Kidney (tissue), 14 donors: ENCODE results near the gene PTPRG. TPM values are rescaled to one million over a fixed set of nuclear protein-coding genes. Genes with fewer than 3 reads are reported as not detected.

Experiments used
- DNase-seq, 5 donors: peaks; one replicate each; pipeline ENCODE4 v3.0.0-alpha.2; 2013 to 2020
- FAIRE-seq: peaks from 2 replicates; lab custom pipeline; 2012; peaks lifted over from hg19 to GRCh38; lab: Jason Lieb, UNC
- H3K27ac ChIP-seq, 2 donors: one replicate each; pipeline ENCODE4 v1.7.0; 2013; ENCODE audit warnings: low read depth in 2 of 2, low read length in 2 of 2, inconsistent platforms in 1 of 2
- H3K27me3 ChIP-seq: one replicate; pipeline ENCODE4 v1.7.1; 2013; ENCODE audit warnings: low read length, inconsistent platforms; ENCODE audit not compliant: control insufficient read depth, insufficient read depth
- H3K36me3 ChIP-seq, 3 donors: one replicate each; pipeline versions ENCODE4 v1.7.0 to v1.7.1; 2013; ENCODE audit warnings: low read length in 3 of 3, control low read depth in 1 of 3, inconsistent platforms in 1 of 3; ENCODE audit not compliant: insufficient read depth in 3 of 3, control insufficient read depth in 2 of 3
- H3K4me1 ChIP-seq, 3 donors: one replicate each; pipeline versions ENCODE4 v1.7.0 to v1.7.1; 2013; ENCODE audit warnings: low read length in 3 of 3, inconsistent platforms in 1 of 3, low read depth in 1 of 3; ENCODE audit not compliant: control insufficient read depth in 2 of 3, insufficient read depth in 2 of 3
- H3K4me3 ChIP-seq, 3 donors: one replicate each; pipeline versions ENCODE4 v1.7.0 to v1.8.1; 2013; ENCODE audit warnings: low read length in 3 of 3, control low read depth in 1 of 3, inconsistent platforms in 1 of 3
- H3K9ac ChIP-seq, 3 donors: one replicate each; pipeline versions ENCODE4 v1.7.0 to v1.7.1; 2013; ENCODE audit warnings: low read length in 3 of 3, control low read depth in 1 of 3, inconsistent platforms in 1 of 3
- H3K9me3 ChIP-seq, 3 donors: one replicate each; pipeline versions ENCODE4 v1.7.0 to v1.7.1; 2013; ENCODE audit warnings: low read length in 3 of 3, control low read depth in 1 of 3, inconsistent platforms in 1 of 3; ENCODE audit not compliant: control insufficient read depth in 2 of 3, insufficient read depth in 1 of 3
- CTCF ChIP-seq: IDR thresholded peaks from 3 replicates; pipeline ENCODE4 v1.5.1; 2012; ENCODE audit warnings: mild to moderate bottlenecking, moderate library complexity, borderline replicate concordance; ENCODE audit not compliant: insufficient read depth; ENCODE audit errors: extremely low read depth
- intact Hi-C: fragments of 100-400 bp; cut with DNase I; formaldehyde crosslinking; loops from one replicate; pipeline ENCODE4 v1.11.1; 2022
- polyA plus RNA-seq: library from polyadenylated mRNA; stranded (reverse); fragments of 350-450 nt; fragmentation: Illumina TruSeq; extraction: RNeasy Lipid Tissue Mini Kit (QIAGEN cat#74804); gene quantifications from one replicate; pipeline ENCODE4 v1.2.3, GENCODE V29; 2014; ENCODE audit warnings: low read depth, low replicate concordance; ENCODE audit not compliant: insufficient read depth
- total RNA-seq: library from RNA; stranded (reverse); fragmentation: NEBNext Ultra II Directional; extraction: Animal tissue kit (Norgen Biotek cat#: 25700); gene quantifications from one replicate; pipeline ENCODE4 v1.2.1, GENCODE V29; 2021
- donor health status: control.
- donor health status: control.
- donor health status: control.
- donor health status: control.
- donor health status: control.
- donor health status: DM: yes; HTN: yes; CAD: no.
- donor health status: Normal renal cell carcinoma (clear cell type).

The PTPRG gene
- total and polyA plus RNA-seq, 2 donors from 2014 or later: 9.2 to 154 TPM

- intact Hi-C loops: no loop called here
- H3K9me3 ChIP-seq: no peaks in the 10 kb centered on the region
- H3K4me3 ChIP-seq: no peak overlapping the region
- TF ChIP-seq CTCF: no peak
- H3K9ac ChIP-seq: no peak overlapping the region
- H3K27ac ChIP-seq: no peak overlapping the region
- FAIRE-seq (no peak), DNase-seq (no peak)
- H3K4me1 ChIP-seq: peaks cover 1 to 17% (median 10%) of the 10 kb centered on the region in 3 donors
- no peaks in the 10 kb centered on the region for H3K36me3 ChIP-seq
- H3K27me3 ChIP-seq: no peaks in the 10 kb centered on the region
These were observed 233.6 kb downstream of the PTPRG start for GRCh38 chr3:61794961-61795360.

- Histone ChIP-seq H3K9me3 (no peaks in the 10 kb centered on the region), H3K4me1 (peaks cover 0 to 11% (median 8%) of the 10 kb centered on the region in 3 donors), H3K9ac (no peak overlapping the region), H3K27me3 (no peaks in the 10 kb centered on the region), H3K27ac (no peak overlapping the region), H3K4me3 (no peak overlapping the region), H3K36me3 (no peaks in the 10 kb centered on the region)
- TF ChIP-seq CTCF: no peak
- intact Hi-C loops: no loop called here
- FAIRE-seq (no peak), DNase-seq (no peak)
These were observed 234.8 kb downstream of the PTPRG start for GRCh38 chr3:61796088-61796680.

GRCh38 chr3:61796911-61797310 is 235.5 kb downstream of the PTPRG start:
- peaks cover 0 to 11% (median 8%) of the 10 kb centered on the region in 3 donors for H3K4me1 ChIP-seq
- H3K27me3 ChIP-seq: no peaks in the 10 kb centered on the region
- intact Hi-C loops: no loop called here
- TF ChIP-seq CTCF: no peak
- H3K36me3 ChIP-seq: no peaks in the 10 kb centered on the region
- H3K9me3 ChIP-seq: no peaks in the 10 kb centered on the region
- no peak overlapping the region for H3K27ac ChIP-seq
- H3K4me3 ChIP-seq: no peak overlapping the region
- FAIRE-seq: no peak
- no peak for DNase-seq
- no peak overlapping the region for H3K9ac ChIP-seq

GRCh38 chr3:61802772-61803171 is 241.4 kb downstream of the PTPRG start:
- TF ChIP-seq CTCF: no peak
- Histone ChIP-seq H3K27me3 (no peaks in the 10 kb centered on the region), H3K9ac (no peak overlapping the region), H3K4me3 (no peak overlapping the region), H3K9me3 (no peaks in the 10 kb centered on the region), H3K27ac (no peak overlapping the region), H3K36me3 (no peaks in the 10 kb centered on the region), H3K4me1 (peaks cover 0 to 20% (median 10%) of the 10 kb centered on the region in 3 donors)
- intact Hi-C loops: no loop called here
- no peak for DNase-seq
- FAIRE-seq: no peak
